Measurements from ENCODE around the gene PRDM15. TPM values are rescaled to one million over a fixed set of nuclear protein-coding genes. Genes with fewer than 3 reads are reported as not detected.

The PRDM15 gene
- total RNA-seq, 4 donors from 2014 or later: 5.3 to 6.8 (median 5.8) TPM

DNA sequence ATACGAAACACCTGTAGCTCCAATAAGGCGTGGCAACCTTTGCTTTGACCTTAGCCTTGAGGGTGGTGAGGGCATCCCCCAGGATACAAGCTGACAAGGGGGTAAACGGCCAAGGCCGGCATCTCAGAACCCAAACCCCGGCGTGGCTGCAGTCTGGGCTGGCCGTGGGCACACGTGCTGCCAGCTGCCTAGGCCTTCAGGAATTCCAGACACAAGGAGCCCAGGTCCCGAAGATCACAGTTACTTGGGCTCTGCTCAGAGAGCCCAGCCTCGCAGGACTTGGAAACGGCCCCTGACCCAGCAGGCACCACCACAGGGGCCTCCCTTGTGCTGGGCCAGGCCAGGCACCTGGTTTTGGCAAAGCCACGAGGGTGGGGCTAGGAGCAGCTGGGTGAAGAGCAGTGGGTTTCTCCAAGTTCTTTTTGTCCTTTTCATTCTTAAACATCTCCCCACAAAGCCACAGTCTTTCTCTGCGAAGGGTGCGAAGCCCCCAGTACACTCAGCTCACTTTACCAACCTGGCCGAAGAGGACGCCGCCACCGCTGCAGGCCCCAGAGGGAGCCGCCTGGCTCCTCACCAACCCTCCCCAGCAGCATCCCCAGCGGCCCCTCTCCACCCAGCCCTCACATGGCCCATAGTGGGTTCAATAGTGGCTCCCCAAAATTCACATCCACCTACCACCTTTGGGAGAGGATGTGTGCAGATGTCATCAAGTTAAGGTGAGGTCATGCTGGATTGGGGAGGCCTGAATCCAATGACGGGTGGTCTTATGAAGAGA lies 26.8 kb downstream of the PRDM15 start:
- TF ChIP-seq CTCF (IDR thresholded peaks at IDR 0.05; ENCODE audit: low read depth): no peak

DNA sequence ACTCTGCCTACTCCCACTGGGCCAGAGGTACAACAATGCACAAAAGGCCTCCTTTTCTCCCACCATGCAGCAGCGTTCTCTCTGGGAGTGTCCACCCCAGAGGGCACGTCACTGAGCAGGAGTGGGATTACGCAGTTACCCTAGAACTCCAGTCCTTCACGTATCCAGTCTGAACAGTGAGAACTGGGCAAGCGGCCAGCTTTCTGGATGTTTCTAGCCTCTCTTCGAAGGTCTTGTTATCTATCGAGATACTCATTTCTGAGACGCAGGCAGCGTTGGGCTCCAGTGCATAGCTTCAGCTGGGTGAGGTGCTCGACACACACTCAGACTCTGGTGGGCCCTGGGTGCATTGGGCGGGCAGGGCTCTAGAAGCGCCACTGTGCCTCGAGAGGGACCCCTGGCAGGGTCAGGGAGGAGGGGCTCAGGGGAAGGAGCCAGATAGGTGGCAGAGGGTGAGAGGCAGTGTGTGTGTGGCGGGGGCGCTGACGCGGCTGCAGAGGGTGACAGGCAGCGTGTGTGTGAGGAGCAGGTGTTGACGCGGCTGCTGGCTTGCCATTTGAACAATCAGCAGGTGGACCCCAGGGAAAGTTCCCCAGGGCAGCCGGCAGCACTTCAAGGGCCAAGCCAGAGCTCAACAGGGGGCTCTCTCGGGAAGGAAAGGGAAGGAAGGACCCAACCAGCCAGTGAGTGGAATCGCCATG lies 27.9 kb downstream of the PRDM15 start:
- no peak for TF ChIP-seq CTCF (IDR thresholded peaks at IDR 0.05; ENCODE audit: low read depth)

DNA sequence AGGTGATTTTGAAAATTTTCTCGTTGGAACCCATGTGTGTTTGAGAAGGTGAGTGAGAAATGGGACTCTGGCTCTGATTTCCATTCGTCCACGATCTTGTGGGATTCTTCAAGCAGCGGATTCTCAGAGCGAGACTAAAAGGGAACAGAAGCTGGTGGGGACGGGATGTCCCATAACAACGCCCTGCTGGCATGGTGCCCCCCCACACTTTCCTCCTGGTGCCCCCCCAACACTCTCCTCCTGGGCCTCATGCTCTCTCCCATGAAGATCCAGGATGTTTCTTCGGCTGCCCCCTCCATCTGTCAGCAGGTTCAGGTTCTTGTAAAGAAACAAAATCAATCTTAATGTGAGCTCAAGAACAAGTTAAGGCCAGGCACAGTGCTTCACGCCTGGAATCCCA lies 29.1 kb downstream of the PRDM15 start:
- TF ChIP-seq CTCF (IDR thresholded peaks at IDR 0.05; ENCODE audit: low read depth): no peak

GRCh38 chr21:41848958-41849580 lies 30.1 kb downstream of the PRDM15 start:
- no peak for TF ChIP-seq CTCF (IDR thresholded peaks at IDR 0.05; ENCODE audit: low read depth)

GRCh38 chr21:41848533-41848932 lies 30.6 kb downstream of the PRDM15 start:
- TF ChIP-seq CTCF (IDR thresholded peaks at IDR 0.05; ENCODE audit: low read depth): no peak

DNA sequence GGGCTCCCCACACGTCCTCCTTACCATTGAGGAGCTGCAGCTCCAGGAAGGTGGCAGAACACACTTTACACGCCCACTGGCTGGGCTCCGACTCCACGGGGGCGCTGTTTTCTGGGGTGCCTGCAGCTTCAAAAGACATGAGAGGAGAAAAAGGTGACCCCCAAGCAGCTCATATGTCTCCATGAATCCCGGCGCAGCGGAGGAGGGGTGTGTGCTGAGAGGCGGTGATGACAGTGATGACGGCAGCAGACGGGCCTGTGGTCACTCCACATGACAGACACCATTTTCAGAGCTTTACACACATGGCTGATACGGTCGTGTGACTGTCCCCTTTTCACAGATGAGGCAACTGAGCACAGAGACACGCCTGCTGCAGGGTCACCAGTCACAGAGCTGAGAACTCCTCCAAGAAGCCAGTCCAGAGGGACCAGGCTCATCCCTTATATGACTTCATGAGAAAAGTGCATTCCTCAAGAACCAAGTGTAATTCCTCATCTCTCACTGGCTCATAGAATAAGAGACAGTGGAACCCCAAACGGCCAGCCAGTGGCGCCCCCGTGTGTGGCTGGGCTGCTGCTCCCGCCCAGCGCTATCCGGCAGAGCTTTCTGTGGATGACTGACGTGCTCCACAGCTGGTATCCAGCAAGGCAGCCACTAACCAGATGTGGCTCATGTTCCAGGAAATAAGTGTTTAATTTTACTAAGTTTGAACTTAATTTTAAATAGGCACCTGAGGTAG lies 31.9 kb downstream of the PRDM15 start:
- no peak for TF ChIP-seq CTCF (IDR thresholded peaks at IDR 0.05; ENCODE audit: low read depth)

Data from subcutaneous adipose tissue (tissue), 4 donors.